Vagina (tissue), 2 donors: ENCODE results near the gene EPHB4. TPM values are rescaled to one million over a fixed set of nuclear protein-coding genes. Genes with fewer than 3 reads are reported as not detected.
"Not testable (repeated sequence)": the region's sequence is repeated elsewhere in the genome, so short reads cannot be mapped to it uniquely, and the experiment has no call there.

Source experiments
- DNase-seq, 2 donors: peaks; one replicate each; pipeline ENCODE4 v3.0.0-alpha.2; 2017; ENCODE audit errors: extremely low spot score in 2 of 2
- H3K27ac ChIP-seq: fragments of 200-600 bp; sonication (generic); one replicate; pipeline ENCODE4 v1.5.1; 2019
- H3K27me3 ChIP-seq: fragments of 200-600 bp; sonication (generic); one replicate; pipeline ENCODE4 v1.5.1; 2019
- H3K36me3 ChIP-seq, 2 donors: fragments of 200-600 bp; sonication (generic); one replicate each; pipeline ENCODE4 v1.5.1; 2017 to 2019
- H3K4me1 ChIP-seq: fragments of 200-600 bp; sonication (generic); one replicate; pipeline ENCODE4 v1.5.1; 2019
- H3K4me3 ChIP-seq, 2 donors: fragments of 200-600 bp; sonication (generic); 1 replicate in 1 of 2; 2 replicates in 1 of 2; pipeline ENCODE4 v1.5.1; 2016 to 2019
- H3K9me3 ChIP-seq: fragments of 200-600 bp; sonication (generic); one replicate; pipeline ENCODE4 v1.5.1; 2019
- CTCF ChIP-seq, 3 experiments: fragments of 450-650 bp in 2 of 3; fragments of 200-600 bp in 1 of 3; sonication (generic) in 1 of 3; IDR thresholded peaks; one replicate each; pipeline ENCODE4 v1.5.1; 2017 to 2019; ENCODE audit warnings: antibody characterized with exemption in 3 of 3, mild to moderate bottlenecking in 2 of 3, moderate library complexity in 2 of 3
- POLR2A ChIP-seq, 2 donors: fragments of 450-650 bp; IDR thresholded peaks; one replicate each; pipeline ENCODE4 v1.6.1; 2017; ENCODE audit warnings: antibody characterized with exemption in 2 of 2, mild to moderate bottlenecking in 2 of 2, moderate library complexity in 2 of 2
- POLR2AphosphoS5 ChIP-seq, 2 donors: sonication (generic); formaldehyde crosslinking; IDR thresholded peaks; one replicate each; pipeline ENCODE4 v1.9.0; 2017; ENCODE audit warnings: antibody characterized with exemption in 2 of 2, mild to moderate bottlenecking in 2 of 2, low read depth in 1 of 2; ENCODE audit not compliant: insufficient read depth in 1 of 2
- intact Hi-C: fragments of 100-400 bp; cut with DNase I; formaldehyde crosslinking; loops from one replicate; pipeline ENCODE4 v1.15.1; 2023
- total RNA-seq: library from RNA; depleted of rRNA; stranded (reverse); fragments of >200 nt; gene quantifications from one replicate; pipeline ENCODE4 v1.2.3, GENCODE V29; 2016

The EPHB4 gene
- total RNA-seq, 1 donor from 2014 or later: 72.4 TPM

- intact Hi-C loops: no loop called here
- H3K27me3 ChIP-seq: no peaks in the 10 kb centered on the region
- H3K36me3 ChIP-seq: no peaks in the 10 kb centered on the region
- no peak overlapping the region for H3K4me3 ChIP-seq
- no peaks in the 10 kb centered on the region for H3K9me3 ChIP-seq
- TF ChIP-seq POLR2AphosphoS5 (IDR thresholded peaks at IDR 0.05; ENCODE audit: insufficient read depth in 1 of 2, low read depth in 1 of 2) (no peak), POLR2A (IDR thresholded peaks at IDR 0.05) (no peak), CTCF (IDR thresholded peaks at IDR 0.05) (no peak)
- H3K27ac ChIP-seq: no peak overlapping the region
- DNase-seq: no peak
- no peaks in the 10 kb centered on the region for H3K4me1 ChIP-seq
Measured at GRCh38 chr7:100764841-100765240, 62.5 kb downstream of the EPHB4 start.

GRCh38 chr7:100763556-100764140 lies 63.7 kb downstream of the EPHB4 start:
- intact Hi-C loops: no loop called here
- Histone ChIP-seq H3K36me3 (no peaks in the 10 kb centered on the region), H3K9me3 (no peaks in the 10 kb centered on the region), H3K27ac (no peak overlapping the region), H3K4me1 (no peaks in the 10 kb centered on the region), H3K27me3 (no peaks in the 10 kb centered on the region), H3K4me3 (no peak overlapping the region)
- no peak for DNase-seq
- TF ChIP-seq CTCF (IDR thresholded peaks at IDR 0.05): no peak

GRCh38 chr7:100762841-100763240 lies 64.5 kb downstream of the EPHB4 start:
- intact Hi-C loops, H3K36me3 ChIP-seq, H3K4me3 ChIP-seq, DNase-seq, H3K27ac ChIP-seq, H3K4me1 ChIP-seq, H3K9me3 ChIP-seq, H3K27me3 ChIP-seq: not testable (repeated sequence)

- H3K27ac ChIP-seq: no peak overlapping the region
- H3K4me1 ChIP-seq: no peaks in the 10 kb centered on the region
- no peaks in the 10 kb centered on the region for H3K36me3 ChIP-seq
- DNase-seq: no peak
- H3K27me3 ChIP-seq: no peaks in the 10 kb centered on the region
- H3K4me3 ChIP-seq: no peak overlapping the region
- H3K9me3 ChIP-seq: no peaks in the 10 kb centered on the region
- intact Hi-C loops: no loop called here
- no peak for TF ChIP-seq CTCF (IDR thresholded peaks at IDR 0.05)
- TF ChIP-seq POLR2AphosphoS5 (IDR thresholded peaks at IDR 0.05; ENCODE audit: insufficient read depth in 1 of 2, low read depth in 1 of 2): no peak
- TF ChIP-seq POLR2A (IDR thresholded peaks at IDR 0.05): no peak
Measured at GRCh38 chr7:100759357-100760171, 67.8 kb downstream of the EPHB4 start.

GRCh38 chr7:100753750-100754149 lies 73.6 kb downstream of the EPHB4 start:
- DNase-seq: no peak

More at GRCh38 chr7:100753750-100754149, 73.6 kb downstream of the EPHB4 start:
- H3K4me3 ChIP-seq: no peak overlapping the region
- H3K4me1 ChIP-seq: no peaks in the 10 kb centered on the region
- H3K27ac ChIP-seq: no peak overlapping the region
- no peaks in the 10 kb centered on the region for H3K36me3 ChIP-seq
- no peaks in the 10 kb centered on the region for H3K9me3 ChIP-seq
- no peaks in the 10 kb centered on the region for H3K27me3 ChIP-seq
- intact Hi-C loops: no loop called here
- TF ChIP-seq CTCF (IDR thresholded peaks at IDR 0.05) (no peak), POLR2A (IDR thresholded peaks at IDR 0.05) (no peak), POLR2AphosphoS5 (IDR thresholded peaks at IDR 0.05; ENCODE audit: insufficient read depth in 1 of 2, low read depth in 1 of 2) (no peak)
